GM18498 (cell line): ENCODE results near the gene ITCH.

Source experiments
- ATAC-seq: cut with Tn5 transposase; IDR thresholded peaks from one replicate; pipeline ENCODE4 v1.9.1; 2021; ENCODE audit warnings: mild to moderate bottlenecking, moderate library complexity; ENCODE audit not compliant: unreplicated experiment

Gene ITCH

GRCh38 chr20:34526466-34526865 lies 163.4 kb downstream of the ITCH start:
- no peak for ATAC-seq

- no peak for ATAC-seq
These were observed 163.9 kb downstream of the ITCH start for GRCh38 chr20:34527016-34527415.

- no peak for ATAC-seq
These were observed 165.8 kb downstream of the ITCH start for GRCh38 chr20:34528921-34529297.

GRCh38 chr20:34529742-34530141 lies 166.7 kb downstream of the ITCH start:
- ATAC-seq: no peak

GRCh38 chr20:34530342-34530741 lies 167.3 kb downstream of the ITCH start:
- no peak for ATAC-seq

GRCh38 chr20:34531608-34532265 lies 168.7 kb downstream of the ITCH start:
- ATAC-seq: no peak

- no peak for ATAC-seq
These were observed 169.2 kb downstream of the ITCH start for GRCh38 chr20:34532320-34532719.

GRCh38 chr20:34532756-34533155 lies 169.7 kb downstream of the ITCH start:
- no peak for ATAC-seq

GRCh38 chr20:34534391-34535165 lies 171.5 kb downstream of the ITCH start:
- ATAC-seq: no peak

- no peak for ATAC-seq
These were observed 172.3 kb downstream of the ITCH start for GRCh38 chr20:34535301-34535840.

- ATAC-seq: no peak
These were observed 172.8 kb downstream of the ITCH start for GRCh38 chr20:34535857-34536256.

- no peak for ATAC-seq
These were observed 173.8 kb downstream of the ITCH start for GRCh38 chr20:34536798-34537394.

GRCh38 chr20:34537651-34538050 lies 174.6 kb downstream of the ITCH start:
- no peak for ATAC-seq

GRCh38 chr20:34538671-34539123 lies 175.6 kb downstream of the ITCH start:
- no peak for ATAC-seq

- no peak for ATAC-seq
These were observed 176.7 kb downstream of the ITCH start for GRCh38 chr20:34539756-34540155.

GRCh38 chr20:34540596-34541263 lies 177.7 kb downstream of the ITCH start:
- ATAC-seq: no peak

- no peak for ATAC-seq
These were observed 178.3 kb downstream of the ITCH start for GRCh38 chr20:34541264-34541901.

- ATAC-seq: no peak
These were observed 178.8 kb downstream of the ITCH start for GRCh38 chr20:34541917-34542316.

GRCh38 chr20:34542439-34542838 lies 179.4 kb downstream of the ITCH start:
- ATAC-seq: no peak

GRCh38 chr20:34543463-34544056 lies 180.5 kb downstream of the ITCH start:
- no peak for ATAC-seq
